HL-60 (cell line): ENCODE measurements around the gene NR1I3.

Source experiments
- POLR2AphosphoS5 ChIP-seq: IDR thresholded peaks from 2 replicates; pipeline ENCODE4 v1.6.1; 2012; ENCODE audit warnings: low read depth
- TF ChIP-seq, protein P1 (sequence below): IDR thresholded peaks from one replicate; pipeline ENCODE4 v1.5.1; 2011; ENCODE audit warnings: low read length, control low read depth, inconsistent platforms; ENCODE audit not compliant: insufficient read depth

DNA sequence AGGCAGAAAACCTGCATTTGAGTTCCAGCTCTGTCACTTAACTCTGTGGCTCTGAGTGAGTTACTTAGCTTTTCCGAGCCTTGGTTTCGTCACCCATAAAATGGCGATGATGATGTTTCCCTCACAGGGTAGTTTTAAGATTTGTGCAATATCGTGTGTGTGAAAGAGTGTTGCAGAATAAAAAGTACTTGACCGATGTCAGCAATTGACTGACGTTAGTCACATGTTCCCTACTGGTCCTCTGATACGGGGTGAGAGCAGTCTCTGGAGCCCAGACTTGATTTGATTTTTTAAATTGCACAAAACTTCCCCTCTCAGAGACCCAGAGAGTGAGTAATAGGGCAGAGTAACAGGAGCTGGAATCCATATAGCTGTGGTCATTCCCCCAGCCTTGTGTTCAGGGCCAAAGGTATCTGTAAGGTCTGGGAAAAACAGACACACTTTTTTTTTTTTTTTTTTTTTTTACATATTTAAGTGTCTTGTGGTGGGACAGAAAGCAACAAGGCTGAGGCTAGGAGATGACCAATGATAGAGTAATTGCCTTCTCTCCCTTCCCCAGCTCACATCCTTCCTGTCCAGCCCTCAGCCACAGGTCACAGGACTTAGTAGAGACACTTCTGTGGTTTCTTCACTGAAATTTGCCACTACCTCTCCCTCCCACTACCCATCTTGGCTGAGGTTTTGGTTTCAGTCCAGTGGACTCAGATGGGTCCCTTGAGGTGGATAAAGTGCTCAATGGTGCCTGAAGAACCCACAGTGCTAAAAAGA is 20.9 kb downstream of the NR1I3 start:
- TF ChIP-seq, protein P1, sequence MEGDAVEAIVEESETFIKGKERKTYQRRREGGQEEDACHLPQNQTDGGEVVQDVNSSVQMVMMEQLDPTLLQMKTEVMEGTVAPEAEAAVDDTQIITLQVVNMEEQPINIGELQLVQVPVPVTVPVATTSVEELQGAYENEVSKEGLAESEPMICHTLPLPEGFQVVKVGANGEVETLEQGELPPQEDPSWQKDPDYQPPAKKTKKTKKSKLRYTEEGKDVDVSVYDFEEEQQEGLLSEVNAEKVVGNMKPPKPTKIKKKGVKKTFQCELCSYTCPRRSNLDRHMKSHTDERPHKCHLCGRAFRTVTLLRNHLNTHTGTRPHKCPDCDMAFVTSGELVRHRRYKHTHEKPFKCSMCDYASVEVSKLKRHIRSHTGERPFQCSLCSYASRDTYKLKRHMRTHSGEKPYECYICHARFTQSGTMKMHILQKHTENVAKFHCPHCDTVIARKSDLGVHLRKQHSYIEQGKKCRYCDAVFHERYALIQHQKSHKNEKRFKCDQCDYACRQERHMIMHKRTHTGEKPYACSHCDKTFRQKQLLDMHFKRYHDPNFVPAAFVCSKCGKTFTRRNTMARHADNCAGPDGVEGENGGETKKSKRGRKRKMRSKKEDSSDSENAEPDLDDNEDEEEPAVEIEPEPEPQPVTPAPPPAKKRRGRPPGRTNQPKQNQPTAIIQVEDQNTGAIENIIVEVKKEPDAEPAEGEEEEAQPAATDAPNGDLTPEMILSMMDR, result no peak
- TF ChIP-seq POLR2AphosphoS5, result peak; percentile 2; the same call in 1 of the 2 replicates
